Measurements from ENCODE around the gene GDA. TPM values are rescaled to one million over a fixed set of nuclear protein-coding genes. Genes with fewer than 3 reads are reported as not detected.
"Not testable (repeated sequence)": the region's sequence is repeated elsewhere in the genome, so short reads cannot be mapped to it uniquely, and the experiment has no call there.

Gene GDA
- total RNA-seq, 1 donor from 2014 or later, result 1.2 TPM

DNA sequence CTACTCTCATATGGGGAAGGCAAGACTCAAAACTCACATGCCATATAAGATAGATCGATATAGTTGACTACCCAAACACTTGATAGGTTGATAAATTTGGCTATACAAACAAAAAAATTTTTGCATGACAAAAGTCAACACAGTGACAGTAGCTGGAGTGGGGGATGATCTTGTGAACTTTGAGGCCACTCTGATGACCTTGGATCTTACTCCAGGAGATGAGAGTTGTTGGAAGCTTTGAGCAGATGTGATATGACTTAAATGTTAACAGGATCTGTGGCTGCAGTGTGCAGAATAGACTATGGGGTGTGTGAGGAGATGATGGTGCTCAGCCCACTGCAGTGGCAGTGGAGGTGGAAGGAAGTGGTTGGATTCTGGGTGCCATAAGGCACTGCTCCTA lies 114.3 kb downstream of the GDA start:
- Mint-ChIP-seq H3K27ac (ENCODE audit: unreplicated experiment) (no peak overlapping the region), H3K4me3 (ENCODE audit: unreplicated experiment) (no peak overlapping the region), H3K4me1 (ENCODE audit: low read depth, unreplicated experiment) (no peaks in the 10 kb centered on the region), H3K27me3 (ENCODE audit: unreplicated experiment) (no peaks in the 10 kb centered on the region), H3K9me3 (ENCODE audit: unreplicated experiment) (no peaks in the 10 kb centered on the region), H3K36me3 (ENCODE audit: unreplicated experiment) (no peaks in the 10 kb centered on the region)
- no peak for DNase-seq
- TF ChIP-seq, protein P1, sequence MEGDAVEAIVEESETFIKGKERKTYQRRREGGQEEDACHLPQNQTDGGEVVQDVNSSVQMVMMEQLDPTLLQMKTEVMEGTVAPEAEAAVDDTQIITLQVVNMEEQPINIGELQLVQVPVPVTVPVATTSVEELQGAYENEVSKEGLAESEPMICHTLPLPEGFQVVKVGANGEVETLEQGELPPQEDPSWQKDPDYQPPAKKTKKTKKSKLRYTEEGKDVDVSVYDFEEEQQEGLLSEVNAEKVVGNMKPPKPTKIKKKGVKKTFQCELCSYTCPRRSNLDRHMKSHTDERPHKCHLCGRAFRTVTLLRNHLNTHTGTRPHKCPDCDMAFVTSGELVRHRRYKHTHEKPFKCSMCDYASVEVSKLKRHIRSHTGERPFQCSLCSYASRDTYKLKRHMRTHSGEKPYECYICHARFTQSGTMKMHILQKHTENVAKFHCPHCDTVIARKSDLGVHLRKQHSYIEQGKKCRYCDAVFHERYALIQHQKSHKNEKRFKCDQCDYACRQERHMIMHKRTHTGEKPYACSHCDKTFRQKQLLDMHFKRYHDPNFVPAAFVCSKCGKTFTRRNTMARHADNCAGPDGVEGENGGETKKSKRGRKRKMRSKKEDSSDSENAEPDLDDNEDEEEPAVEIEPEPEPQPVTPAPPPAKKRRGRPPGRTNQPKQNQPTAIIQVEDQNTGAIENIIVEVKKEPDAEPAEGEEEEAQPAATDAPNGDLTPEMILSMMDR (IDR thresholded peaks at IDR 0.05; ENCODE audit: partially characterized antibody, unreplicated experiment), result no peak

DNA sequence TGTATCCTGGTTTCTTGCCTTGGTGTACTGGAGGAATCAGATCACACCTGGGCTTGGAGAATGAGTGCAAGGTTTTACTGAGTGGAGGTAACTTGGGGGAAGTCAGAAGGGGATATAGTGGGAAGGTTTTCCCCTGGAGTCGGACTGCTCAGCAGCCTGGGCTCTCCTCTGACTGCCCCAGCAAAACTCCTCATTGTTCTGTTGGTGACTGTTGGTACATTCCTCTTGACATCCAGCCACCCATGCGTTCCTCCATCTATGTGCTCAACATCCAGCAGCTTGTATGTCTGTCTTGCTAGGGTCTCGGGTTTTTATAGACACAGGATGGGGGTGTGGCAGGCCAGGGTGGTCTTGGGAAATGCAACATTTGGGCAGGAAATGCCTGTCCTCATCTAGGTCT lies 119.7 kb downstream of the GDA start:
- no peak overlapping the region for H3K27ac Mint-ChIP-seq (ENCODE audit: unreplicated experiment)
- H3K4me1 Mint-ChIP-seq (ENCODE audit: low read depth, unreplicated experiment), result no peaks in the 10 kb centered on the region
- no peaks in the 10 kb centered on the region for H3K36me3 Mint-ChIP-seq (ENCODE audit: unreplicated experiment)
- TF ChIP-seq, protein P1 (IDR thresholded peaks at IDR 0.05; ENCODE audit: partially characterized antibody, unreplicated experiment), result no peak
- H3K9me3 Mint-ChIP-seq (ENCODE audit: unreplicated experiment), result no peaks in the 10 kb centered on the region
- DNase-seq, result no peak
- no peak overlapping the region for H3K4me3 Mint-ChIP-seq (ENCODE audit: unreplicated experiment)
- peaks cover 2% of the 10 kb centered on the region for H3K27me3 Mint-ChIP-seq (ENCODE audit: unreplicated experiment)

DNA sequence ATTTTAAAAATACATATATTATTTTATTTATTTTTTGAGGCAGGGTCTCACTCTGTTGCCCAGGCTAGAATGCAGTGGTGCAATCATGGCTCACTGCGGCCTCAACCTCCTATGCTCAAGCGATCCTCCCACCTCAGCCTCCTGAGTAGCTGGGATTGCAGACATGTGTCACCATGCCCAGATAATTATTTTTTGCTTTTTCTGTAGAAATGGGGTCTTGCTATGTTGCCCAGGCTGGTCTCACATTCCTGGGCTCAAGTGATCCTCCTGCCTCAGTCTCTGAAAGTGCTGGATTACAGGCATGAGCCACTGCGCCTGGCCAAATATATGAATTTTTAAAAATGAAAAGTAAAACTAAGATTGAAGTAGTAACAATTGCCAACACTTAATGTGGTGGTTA lies 121.1 kb downstream of the GDA start:
- not testable (repeated sequence) for H3K4me1 Mint-ChIP-seq (ENCODE audit: low read depth, unreplicated experiment); H3K27me3 Mint-ChIP-seq (ENCODE audit: unreplicated experiment); H3K9me3 Mint-ChIP-seq (ENCODE audit: unreplicated experiment); DNase-seq; H3K27ac Mint-ChIP-seq (ENCODE audit: unreplicated experiment); H3K36me3 Mint-ChIP-seq (ENCODE audit: unreplicated experiment); H3K4me3 Mint-ChIP-seq (ENCODE audit: unreplicated experiment)

DNA sequence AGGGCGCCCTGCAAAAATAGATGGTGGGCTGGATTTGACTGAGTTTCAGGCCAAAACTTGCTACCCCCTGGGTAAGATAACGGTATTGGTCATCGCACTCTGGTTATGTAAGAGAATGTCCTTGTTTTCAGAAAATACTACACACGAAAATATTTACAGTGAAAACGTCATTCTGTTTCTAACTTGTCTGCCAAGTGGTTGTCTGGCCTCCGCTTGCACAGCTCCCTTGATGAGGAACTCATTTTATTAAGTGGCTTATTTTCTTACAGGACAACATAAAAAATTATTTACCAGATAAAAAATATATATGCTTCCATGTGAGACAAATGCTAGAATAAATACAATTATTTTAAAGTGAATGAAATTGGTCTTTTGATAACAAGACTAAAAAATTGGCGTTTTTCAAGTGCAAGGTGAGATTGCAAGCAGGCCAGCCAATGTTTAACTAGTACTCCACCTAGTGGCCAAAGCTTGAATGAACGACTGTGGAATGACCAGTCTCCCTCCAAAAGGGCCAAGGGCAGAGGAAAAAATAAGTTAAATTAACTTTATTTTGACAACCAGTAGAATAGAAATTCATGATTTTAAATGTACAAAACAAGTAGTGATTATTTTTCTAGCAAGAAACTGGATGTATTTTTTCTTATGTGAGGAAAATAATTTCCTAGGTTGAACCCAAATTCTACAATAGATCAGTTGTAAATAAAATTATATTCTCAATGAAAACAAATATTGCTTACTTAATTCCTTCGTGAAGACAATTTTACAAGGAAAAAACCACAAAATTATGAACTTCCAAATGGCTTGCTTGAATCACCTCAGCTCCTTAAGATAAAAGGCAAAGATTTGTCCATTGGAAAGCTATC lies 122.6 kb downstream of the GDA start:
- Mint-ChIP-seq H3K4me1 (ENCODE audit: low read depth, unreplicated experiment) (no peaks in the 10 kb centered on the region), H3K36me3 (ENCODE audit: unreplicated experiment) (no peaks in the 10 kb centered on the region), H3K27me3 (ENCODE audit: unreplicated experiment) (peaks cover 3% of the 10 kb centered on the region), H3K4me3 (ENCODE audit: unreplicated experiment) (no peak overlapping the region), H3K27ac (ENCODE audit: unreplicated experiment) (no peak overlapping the region), H3K9me3 (ENCODE audit: unreplicated experiment) (no peaks in the 10 kb centered on the region)
- TF ChIP-seq, protein P1 (IDR thresholded peaks at IDR 0.05; ENCODE audit: partially characterized antibody, unreplicated experiment), result peak; percentile 93
- peak; percentile 37 for DNase-seq

DNA sequence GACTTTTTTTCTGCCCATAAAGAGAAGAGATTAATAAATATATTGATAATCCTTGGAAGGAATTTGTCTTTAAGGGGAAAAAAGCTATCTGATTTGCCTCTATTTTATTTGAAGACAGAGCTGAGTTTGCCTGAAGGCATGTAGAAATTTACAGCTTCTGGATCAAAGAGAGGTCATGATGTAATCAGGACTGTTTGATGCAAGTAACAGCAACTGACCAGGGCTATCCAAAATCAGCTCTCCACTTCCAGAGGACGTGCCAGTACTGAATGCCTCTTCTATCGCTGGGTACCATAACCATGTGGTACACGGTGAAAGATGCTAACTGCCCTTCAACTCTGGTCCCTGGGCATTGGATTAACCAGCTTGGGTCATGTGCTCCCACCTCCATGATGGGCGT lies 125.2 kb downstream of the GDA start:
- Mint-ChIP-seq H3K27me3 (ENCODE audit: unreplicated experiment) (peaks cover 1% of the 10 kb centered on the region), H3K36me3 (ENCODE audit: unreplicated experiment) (no peaks in the 10 kb centered on the region), H3K4me3 (ENCODE audit: unreplicated experiment) (no peak overlapping the region)

More for the DNA sequence above, 125.2 kb downstream of the GDA start:
- TF ChIP-seq, protein P1 (IDR thresholded peaks at IDR 0.05; ENCODE audit: partially characterized antibody, unreplicated experiment), result no peak
- DNase-seq, result no peak
- no peak overlapping the region for H3K27ac Mint-ChIP-seq (ENCODE audit: unreplicated experiment)
- H3K9me3 Mint-ChIP-seq (ENCODE audit: unreplicated experiment), result peaks cover under 1% of the 10 kb centered on the region
- no peaks in the 10 kb centered on the region for H3K4me1 Mint-ChIP-seq (ENCODE audit: low read depth, unreplicated experiment)

Data from glutamatergic neuron (in vitro differentiated cells).